Transverse colon (tissue), 4 donors: Measurements from ENCODE around the gene RGL4. TPM values are rescaled to one million over a fixed set of nuclear protein-coding genes. Genes with fewer than 3 reads are reported as not detected.

Experiments
- DNase-seq: peaks from one replicate; pipeline ENCODE4 v3.0.0-alpha.2; 2019
- H3K27ac ChIP-seq, 4 donors: fragments of 200-600 bp; sonication (generic); 2 replicates each; pipeline ENCODE4 v1.5.1; 2016 to 2018; ENCODE audit warnings: inconsistent platforms in 4 of 4
- H3K27me3 ChIP-seq: fragments of 200-600 bp; sonication (generic); 2 replicates; pipeline ENCODE4 v1.5.1; 2017; ENCODE audit warnings: inconsistent platforms
- H3K36me3 ChIP-seq, 4 donors: fragments of 200-600 bp; sonication (generic); 2 replicates each; pipeline ENCODE4 v1.5.1; 2017 to 2019; ENCODE audit warnings: inconsistent platforms in 4 of 4
- H3K4me1 ChIP-seq, 4 donors: fragments of 200-600 bp; sonication (generic); 2 replicates each; pipeline ENCODE4 v1.5.1; 2017 to 2020; ENCODE audit warnings: inconsistent platforms in 4 of 4
- H3K4me3 ChIP-seq, 4 donors: fragments of 200-600 bp; sonication (generic); 1 replicate in 1 of 4; 2 replicates in 3 of 4; pipeline versions ENCODE4 v1.5.1 to v1.6.1; 2017 to 2019; ENCODE audit warnings: inconsistent platforms in 4 of 4
- H3K9me3 ChIP-seq, 2 donors: fragments of 200-600 bp; sonication (generic); 2 replicates each; pipeline ENCODE4 v1.5.1; 2017 to 2019; ENCODE audit warnings: inconsistent platforms in 2 of 2
- EP300 ChIP-seq: sonication (generic); formaldehyde crosslinking; IDR thresholded peaks from one replicate; pipeline ENCODE4 v1.6.1; 2017; ENCODE audit warnings: antibody characterized with exemption, low read depth
- POLR2A ChIP-seq: fragments of 450-650 bp; IDR thresholded peaks from one replicate; pipeline ENCODE4 v1.6.1; 2016; ENCODE audit warnings: antibody characterized with exemption, mild to moderate bottlenecking, moderate library complexity
- POLR2AphosphoS5 ChIP-seq, 3 donors: sonication (generic); formaldehyde crosslinking; IDR thresholded peaks; one replicate each; pipeline ENCODE4 v1.6.1; 2016; ENCODE audit warnings: antibody characterized with exemption in 3 of 3
- WGBS, 2 donors: methylation state at CpG; one replicate each; pipeline ENCODE4 v1.1.5; 2018; ENCODE audit warnings: low coverage in 1 of 2; 5-methylcytosine and 5-hydroxymethylcytosine counted together
- in situ Hi-C, 4 donors: fragments of 200-750 bp; cut with MboI; loops; one replicate each; pipeline versions ENCODE4 v1.15.0 to v1.15.1; 2017; ENCODE audit warnings: low sequenced_read_pairs in 3 of 4, low pct_ligation_motif_present in 1 of 4, low pct_unique_long_range_greater_than_20kb in 1 of 4
- intact Hi-C: fragments of 100-400 bp; cut with DNase I; formaldehyde crosslinking; loops from one replicate; pipeline ENCODE4 v1.15.1; 2023; ENCODE audit warnings: low total_unique reads
- total RNA-seq, 4 donors: library from RNA; depleted of rRNA; stranded (reverse); fragments of >200 nt; gene quantifications; one replicate each; pipeline ENCODE4 v1.1.0, GENCODE V29; 2016
- TF ChIP-seq, protein P1 (sequence below), 5 experiments: fragments of 200-600 bp in 3 of 5; fragments of 450-650 bp in 2 of 5; sonication (generic) in 3 of 5; IDR thresholded peaks; 1 replicate in 2 of 5; 2 replicates in 3 of 5; pipeline ENCODE4 v1.5.1; 2016 to 2017; ENCODE audit warnings: antibody characterized with exemption in 5 of 5, inconsistent platforms in 3 of 5, mild to moderate bottlenecking in 2 of 5, moderate library complexity in 1 of 5

RGL4 gene
- total RNA-seq, 4 donors from 2014 or later: 0.82 to 1.1 TPM; not detected in 2

DNA sequence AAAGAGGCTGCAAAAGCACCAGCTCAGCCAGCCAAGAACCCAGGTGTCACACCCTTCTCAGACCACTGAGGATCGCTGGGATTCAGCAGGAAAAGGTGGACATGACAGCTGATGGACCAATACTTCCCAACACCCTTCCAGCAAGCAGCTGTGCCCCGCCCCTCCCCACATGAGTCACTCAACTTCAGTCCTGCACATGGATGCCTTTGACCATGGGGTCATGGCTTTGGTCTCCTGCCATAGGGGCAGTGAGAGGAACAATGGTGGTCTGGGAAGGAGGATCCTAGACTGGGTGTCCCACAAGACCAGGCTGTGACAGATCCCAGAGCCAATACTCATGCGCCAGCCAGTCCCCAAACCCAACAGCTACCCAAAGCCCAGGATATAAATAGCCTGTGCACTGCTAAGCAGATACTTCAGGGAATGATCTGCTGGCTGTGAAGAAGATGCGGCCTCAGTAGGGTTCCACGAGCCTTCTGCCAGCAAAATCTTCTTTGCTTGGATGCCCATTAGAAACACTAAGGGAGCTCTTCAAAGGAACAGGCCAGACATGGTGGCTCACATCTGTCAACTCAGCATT, 5.5 kb upstream of the RGL4 start:
- WGBS, 2 donors: 97% methylated on average over 5 of the region's 5 CpGs; no CpG with 5 or more reads in 1 of the 2 donors
- Histone ChIP-seq H3K27ac (no peak overlapping the region), H3K36me3 (no peaks in the 10 kb centered on the region)

DNA sequence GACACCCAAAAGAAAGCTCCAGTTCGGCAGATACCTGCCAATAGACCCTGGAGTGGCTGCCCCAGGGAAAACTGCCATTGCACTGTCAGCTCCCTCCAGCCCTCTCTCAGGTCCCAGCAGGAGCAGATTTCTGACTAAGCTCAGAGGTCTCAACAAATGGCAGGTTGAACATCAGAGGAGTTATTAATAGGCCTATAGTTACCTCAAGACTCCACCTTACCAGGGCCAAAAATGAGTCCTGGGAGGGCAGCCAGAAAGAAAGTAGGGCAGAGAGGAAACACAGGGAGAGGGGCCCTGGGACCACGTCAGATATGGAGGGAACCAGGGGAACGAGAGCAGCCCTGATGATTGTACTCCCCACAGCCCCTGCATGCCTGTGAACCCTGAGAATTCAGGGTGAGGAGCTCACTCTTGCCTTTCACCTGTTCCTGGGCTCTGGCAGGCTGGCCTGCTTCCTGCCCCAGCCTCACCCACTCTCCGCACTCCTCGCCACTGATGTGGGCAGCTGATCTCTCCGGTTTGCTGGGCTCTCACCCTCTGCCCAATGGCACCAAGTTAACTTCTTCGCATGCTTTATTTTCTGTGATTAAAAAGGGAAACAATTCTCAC, 4.3 kb upstream of the RGL4 start:
- Histone ChIP-seq H3K4me1 (no peaks in the 10 kb centered on the region), H3K9me3 (no peaks in the 10 kb centered on the region), H3K27me3 (no peaks in the 10 kb centered on the region), H3K4me3 (no peak overlapping the region), H3K36me3 (no peaks in the 10 kb centered on the region), H3K27ac (no peak overlapping the region)
- intact Hi-C loops: no loop called here
- 74% methylated on average over 7 of the region's 7 CpGs; no CpG with 5 or more reads in 1 of the 2 donors for WGBS, 2 donors
- TF ChIP-seq EP300 (no peak), POLR2AphosphoS5 (IDR thresholded peaks at IDR 0.05) (no peak), POLR2A (no peak)
- TF ChIP-seq, protein P1, sequence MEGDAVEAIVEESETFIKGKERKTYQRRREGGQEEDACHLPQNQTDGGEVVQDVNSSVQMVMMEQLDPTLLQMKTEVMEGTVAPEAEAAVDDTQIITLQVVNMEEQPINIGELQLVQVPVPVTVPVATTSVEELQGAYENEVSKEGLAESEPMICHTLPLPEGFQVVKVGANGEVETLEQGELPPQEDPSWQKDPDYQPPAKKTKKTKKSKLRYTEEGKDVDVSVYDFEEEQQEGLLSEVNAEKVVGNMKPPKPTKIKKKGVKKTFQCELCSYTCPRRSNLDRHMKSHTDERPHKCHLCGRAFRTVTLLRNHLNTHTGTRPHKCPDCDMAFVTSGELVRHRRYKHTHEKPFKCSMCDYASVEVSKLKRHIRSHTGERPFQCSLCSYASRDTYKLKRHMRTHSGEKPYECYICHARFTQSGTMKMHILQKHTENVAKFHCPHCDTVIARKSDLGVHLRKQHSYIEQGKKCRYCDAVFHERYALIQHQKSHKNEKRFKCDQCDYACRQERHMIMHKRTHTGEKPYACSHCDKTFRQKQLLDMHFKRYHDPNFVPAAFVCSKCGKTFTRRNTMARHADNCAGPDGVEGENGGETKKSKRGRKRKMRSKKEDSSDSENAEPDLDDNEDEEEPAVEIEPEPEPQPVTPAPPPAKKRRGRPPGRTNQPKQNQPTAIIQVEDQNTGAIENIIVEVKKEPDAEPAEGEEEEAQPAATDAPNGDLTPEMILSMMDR (IDR thresholded peaks at IDR 0.05): no peak
- in situ Hi-C loops: no loop called here
- DNase-seq: no peak

More for the DNA sequence above, 5.5 kb upstream of the RGL4 start:
- H3K4me1 ChIP-seq: no peaks in the 10 kb centered on the region
- in situ Hi-C loops (no loop called here), intact Hi-C loops (no loop called here)
- no peaks in the 10 kb centered on the region for H3K27me3 ChIP-seq
- TF ChIP-seq POLR2AphosphoS5 (IDR thresholded peaks at IDR 0.05) (no peak), EP300 (no peak), POLR2A (no peak)
- TF ChIP-seq, protein P1 (IDR thresholded peaks at IDR 0.05): no peak
- no peak for DNase-seq
- H3K4me3 ChIP-seq: no peak overlapping the region
- H3K9me3 ChIP-seq: no peaks in the 10 kb centered on the region

DNA sequence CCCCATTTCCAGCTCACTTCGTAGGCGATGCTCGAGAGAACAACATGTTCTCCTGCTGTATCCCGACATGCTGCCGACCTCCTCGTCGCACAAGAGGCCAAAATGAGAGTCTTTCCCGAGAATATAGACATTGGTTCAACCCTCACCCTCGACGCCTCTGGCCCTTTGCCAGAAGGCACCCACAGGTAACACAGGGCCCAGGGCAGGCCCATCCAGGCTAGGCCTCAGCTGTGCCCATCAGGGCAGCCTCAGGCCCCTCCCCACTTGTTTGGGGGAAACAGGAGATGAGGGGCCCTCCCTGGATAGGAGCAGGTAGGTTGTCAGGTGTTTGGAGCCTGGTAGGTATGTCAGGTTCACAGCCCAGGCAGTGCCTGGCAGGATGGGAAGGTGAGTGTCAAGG, 2.7 kb upstream of the RGL4 start:
- H3K4me3 ChIP-seq: no peak overlapping the region
- H3K4me1 ChIP-seq: no peaks in the 10 kb centered on the region
- no peak for TF ChIP-seq POLR2AphosphoS5 (IDR thresholded peaks at IDR 0.05)
- TF ChIP-seq, protein P1 (IDR thresholded peaks at IDR 0.05): no peak
- DNase-seq: no peak
- in situ Hi-C loops (no loop called here), intact Hi-C loops (no loop called here)
- 94% methylated on average over 10 of the region's 10 CpGs; no CpG with 5 or more reads in 1 of the 2 donors for WGBS, 2 donors
- no peaks in the 10 kb centered on the region for H3K36me3 ChIP-seq
- no peaks in the 10 kb centered on the region for H3K9me3 ChIP-seq
- H3K27ac ChIP-seq: no peak overlapping the region
- H3K27me3 ChIP-seq: no peaks in the 10 kb centered on the region

DNA sequence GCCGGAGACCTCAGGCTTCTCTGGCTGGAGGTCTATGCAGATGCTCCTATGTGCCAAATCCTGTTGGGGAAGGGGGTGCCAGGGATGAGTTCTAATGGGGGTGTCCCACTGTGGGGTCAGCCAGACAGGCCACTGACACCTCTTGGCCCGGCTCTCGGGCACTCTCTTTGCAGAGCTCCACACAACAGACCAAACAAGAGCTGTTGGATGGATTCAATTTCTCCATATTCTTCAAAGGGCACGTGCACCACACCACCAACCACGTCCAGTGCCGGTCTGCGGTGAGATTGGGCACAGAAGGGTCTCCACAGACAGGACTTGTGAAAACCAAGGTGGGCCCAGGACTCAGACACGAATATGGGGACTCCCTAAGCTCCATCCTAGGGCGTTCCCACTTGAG, 2.2 kb upstream of the RGL4 start:
- Histone ChIP-seq H3K4me3 (no peak overlapping the region), H3K36me3 (peaks cover 0 to 1% (median 0%) of the 10 kb centered on the region in 4 donors), H3K4me1 (no peaks in the 10 kb centered on the region), H3K27me3 (no peaks in the 10 kb centered on the region), H3K27ac (no peak overlapping the region), H3K9me3 (no peaks in the 10 kb centered on the region)
- in situ Hi-C loops: no loop called here
- intact Hi-C loops: no loop called here
- no peak for TF ChIP-seq EP300
- TF ChIP-seq, protein P1 (IDR thresholded peaks at IDR 0.05): no peak
- TF ChIP-seq POLR2AphosphoS5 (IDR thresholded peaks at IDR 0.05): no peak
- no peak for TF ChIP-seq POLR2A
- WGBS, 2 donors: 86% methylated on average over 9 of the region's 9 CpGs; no CpG with 5 or more reads in 1 of the 2 donors
- no peak for DNase-seq
